Sigmoid colon (tissue), 7 donors: ENCODE results near the gene ASIC5. TPM values are rescaled to one million over a fixed set of nuclear protein-coding genes. Genes with fewer than 3 reads are reported as not detected.

Experiments
- DNase-seq: peaks from one replicate; pipeline ENCODE4 v3.0.0-alpha.2; 2019
- H3K27ac ChIP-seq, 4 donors: fragments of 200-600 bp; sonication (generic); one replicate each; pipeline ENCODE4 v1.5.1; 2016 to 2019; ENCODE audit warnings: mild to moderate bottlenecking in 1 of 4
- H3K27me3 ChIP-seq, 3 donors: fragments of 200-600 bp; sonication (generic); one replicate each; pipeline ENCODE4 v1.5.1; 2019; ENCODE audit warnings: mild to moderate bottlenecking in 1 of 3
- H3K36me3 ChIP-seq, 4 donors: fragments of 200-600 bp; sonication (generic); one replicate each; pipeline ENCODE4 v1.5.1; 2016 to 2019
- H3K4me1 ChIP-seq, 4 donors: fragments of 200-600 bp; sonication (generic); one replicate each; pipeline ENCODE4 v1.5.1; 2017 to 2019
- H3K4me3 ChIP-seq, 4 donors: fragments of 200-600 bp; sonication (generic); one replicate each; pipeline ENCODE4 v1.5.1; 2017 to 2019; ENCODE audit warnings: mild to moderate bottlenecking in 2 of 4, moderate library complexity in 1 of 4
- H3K9me3 ChIP-seq, 4 donors: fragments of 200-600 bp in 3 of 4; sonication (generic) in 3 of 4; one replicate each; pipeline versions ENCODE4 v1.5.1 to v1.6.1; 2013 to 2019
- CTCF ChIP-seq, 4 experiments: fragments of 450-650 bp in 3 of 4; fragments of 200-600 bp in 1 of 4; IDR thresholded peaks; one replicate each; pipeline ENCODE4 v1.5.1; 2016 to 2019; ENCODE audit warnings: antibody characterized with exemption in 4 of 4, mild to moderate bottlenecking in 3 of 4, moderate library complexity in 2 of 4
- EP300 ChIP-seq, 4 donors: sonication (generic); formaldehyde crosslinking; IDR thresholded peaks; one replicate each; pipeline ENCODE4 v1.6.1; 2017; ENCODE audit warnings: antibody characterized with exemption in 4 of 4
- POLR2A ChIP-seq, 2 donors: fragments of 450-650 bp; IDR thresholded peaks; one replicate each; pipeline ENCODE4 v1.6.1; 2016; ENCODE audit warnings: antibody characterized with exemption in 2 of 2, mild to moderate bottlenecking in 2 of 2, moderate library complexity in 2 of 2
- POLR2AphosphoS5 ChIP-seq, 4 donors: sonication (generic); formaldehyde crosslinking; IDR thresholded peaks; one replicate each; pipeline ENCODE4 v1.6.1; 2017; ENCODE audit warnings: antibody characterized with exemption in 4 of 4
- WGBS, 2 donors: extraction: QIAGEN DNeasy Blood & Tissue Kit; methylation state at CpG; one replicate each; pipeline ENCODE4 v1.1.7; 2013; 5-methylcytosine and 5-hydroxymethylcytosine counted together
- intact Hi-C: fragments of 100-400 bp; cut with DNase I; formaldehyde crosslinking; loops from one replicate; pipeline ENCODE4 v1.15.1; 2023
- polyA plus RNA-seq, 3 donors: library from polyadenylated mRNA; stranded (reverse); fragments of 200-250 nt; gene quantifications; one replicate each; pipeline ENCODE4 v1.2.3, GENCODE V29; 2013
- total RNA-seq, 4 donors: library from RNA; depleted of rRNA; stranded (reverse); fragments of >200 nt; gene quantifications; one replicate each; pipeline ENCODE4 v1.1.0, GENCODE V29; 2016
- donor health status: healthy with polysubstance abuse.
- donor health status: Bipolar disorder and iron deficiency.
- donor health status: healthy.

Gene ASIC5
- total and polyA plus RNA-seq, 7 donors, result not detected

GRCh38 chr4:155785828-155786227, 80.2 kb downstream of the ASIC5 start:
- no peak overlapping the region for H3K27ac ChIP-seq
- no peaks in the 10 kb centered on the region for H3K27me3 ChIP-seq
- 55 to 85% methylated on average over 1 of the region's 1 CpG for WGBS, 2 donors
- H3K4me3 ChIP-seq, result no peak overlapping the region
- H3K4me1 ChIP-seq, result peaks cover 0 to 38% (median 28%) of the 10 kb centered on the region in 4 donors
- intact Hi-C loops, result loop anchor here (5.0 kb wide), 1 partner anchor 344 kb away; no protein-coding TSS in a partner anchor
- H3K9me3 ChIP-seq, result no peaks in the 10 kb centered on the region
- DNase-seq, result no peak
- TF ChIP-seq CTCF (IDR thresholded peaks at IDR 0.05) (no peak), POLR2AphosphoS5 (IDR thresholded peaks at IDR 0.05) (no peak), POLR2A (IDR thresholded peaks at IDR 0.05) (no peak), EP300 (IDR thresholded peaks at IDR 0.05) (no peak)
- peaks cover 0 to 15% (median 0%) of the 10 kb centered on the region in 4 donors for H3K36me3 ChIP-seq

GRCh38 chr4:155784637-155785036, 81.4 kb downstream of the ASIC5 start:
- WGBS, 2 donors, result 27 to 77% methylated on average over 1 of the region's 1 CpG
- no peak overlapping the region for H3K27ac ChIP-seq
- intact Hi-C loops, result loop anchor here (5.0 kb wide), 1 partner anchor 342 kb away; no protein-coding TSS in a partner anchor

GRCh38 chr4:155781249-155781831, 84.7 kb downstream of the ASIC5 start:
- Histone ChIP-seq H3K36me3 (peaks cover 0 to 11% (median 0%) of the 10 kb centered on the region in 4 donors), H3K4me3 (no peak overlapping the region), H3K27me3 (no peaks in the 10 kb centered on the region), H3K4me1 (peaks cover 0 to 56% (median 44%) of the 10 kb centered on the region in 4 donors), H3K27ac (peak overlapping the region; percentile 55 to 77 (median 68)), H3K9me3 (no peaks in the 10 kb centered on the region)
- 86 to 90% methylated on average over 4 of the region's 4 CpGs for WGBS, 2 donors
- TF ChIP-seq POLR2AphosphoS5 (IDR thresholded peaks at IDR 0.05) (no peak), CTCF (IDR thresholded peaks at IDR 0.05) (no peak), POLR2A (IDR thresholded peaks at IDR 0.05) (no peak), EP300 (IDR thresholded peaks at IDR 0.05) (no peak)
- intact Hi-C loops, result no loop called here
- no peak for DNase-seq

More at GRCh38 chr4:155784637-155785036, 81.4 kb downstream of the ASIC5 start:
- TF ChIP-seq POLR2AphosphoS5 (IDR thresholded peaks at IDR 0.05) (no peak), POLR2A (IDR thresholded peaks at IDR 0.05) (no peak), EP300 (IDR thresholded peaks at IDR 0.05) (no peak), CTCF (IDR thresholded peaks at IDR 0.05) (no peak)
- no peaks in the 10 kb centered on the region for H3K9me3 ChIP-seq
- H3K36me3 ChIP-seq, result peaks cover 0 to 3% (median 0%) of the 10 kb centered on the region in 4 donors
- no peak for DNase-seq
- H3K4me3 ChIP-seq, result no peak overlapping the region
- H3K27me3 ChIP-seq, result no peaks in the 10 kb centered on the region
- H3K4me1 ChIP-seq, result peaks cover 0 to 46% (median 37%) of the 10 kb centered on the region in 4 donors

- intact Hi-C loops, result no loop called here
- 40 to 61% methylated on average over 1 of the region's 1 CpG for WGBS, 2 donors
- TF ChIP-seq POLR2A (IDR thresholded peaks at IDR 0.05), result no peak
- no peak for TF ChIP-seq CTCF (IDR thresholded peaks at IDR 0.05)
- no peak for TF ChIP-seq EP300 (IDR thresholded peaks at IDR 0.05)
- peak overlapping the region; percentile 55 to 77 (median 68) for H3K27ac ChIP-seq
- H3K4me3 ChIP-seq, result no peak overlapping the region
- H3K9me3 ChIP-seq, result no peaks in the 10 kb centered on the region
- H3K4me1 ChIP-seq, result peaks cover 0 to 56% (median 44%) of the 10 kb centered on the region in 4 donors
- DNase-seq, result no peak
- H3K27me3 ChIP-seq, result no peaks in the 10 kb centered on the region
- H3K36me3 ChIP-seq, result peaks cover 0 to 13% (median 0%) of the 10 kb centered on the region in 4 donors
Measured at GRCh38 chr4:155780775-155781174, 85.3 kb downstream of the ASIC5 start.

Other genes with a start within 250 kb of the ASIC5 start
- gene GUCY1A1, start 199.4 kb downstream of the ASIC5 start, total RNA-seq, result 100 to 1,000 TPM in 3 of 4 donors, 10 to 100 TPM in 1; 87.5 to 254 (median 177) TPM
- 1 to 10 TPM; 1.2 to 10.0 (median 3.6) TPM for gene GUCY1A1, start 199.4 kb downstream of the ASIC5 start, polyA plus RNA-seq
- gene GUCY1B1, start 107.3 kb downstream of the ASIC5 start, total RNA-seq, result 100 to 1,000 TPM in 1 of 4 donors, 10 to 100 TPM in 3; 45.1 to 115 (median 80.1) TPM
- 1 to 10 TPM in 2 of 3 donors, under 1 TPM in 1; 0.92 to 8.0 (median 2.4) TPM for gene GUCY1B1, start 107.3 kb downstream of the ASIC5 start, polyA plus RNA-seq
- gene TDO2, start 37.4 kb upstream of the ASIC5 start, total RNA-seq, result under 1 TPM in 2 of 4 donors, not detected in 2; 0.36 to 0.49 TPM
- 1 to 10 TPM in 1 of 3 donors, not detected in 2; 5.4 TPM for gene TDO2, start 37.4 kb upstream of the ASIC5 start, polyA plus RNA-seq
- gene CTSO, start 87.6 kb upstream of the ASIC5 start, total RNA-seq, result 10 to 100 TPM; 26.0 to 41.4 (median 28.9) TPM
- 1 to 10 TPM; 2.1 to 7.6 (median 5.4) TPM for gene CTSO, start 87.6 kb upstream of the ASIC5 start, polyA plus RNA-seq